Upper lobe of left lung (tissue), 6 donors: Measurements from ENCODE around the gene PTGS2. TPM values are rescaled to one million over a fixed set of nuclear protein-coding genes. Genes with fewer than 3 reads are reported as not detected.
A peak's percentile ranks its signal among the peaks of the same experiment; 100 is the strongest.

Source experiments
- ATAC-seq, 2 donors: fragments of 200-7000 bp; cut with Tn5 transposase; one replicate each; pipeline ENCODE4 v1.9.1; 2022; ENCODE audit warnings: mild to moderate bottlenecking in 2 of 2, moderate library complexity in 2 of 2; ENCODE audit not compliant: low FRiP score in 2 of 2
- DNase-seq, 2 donors: peaks; one replicate each; pipeline ENCODE4 v3.0.0-alpha.2; 2019 to 2020
- H3K27ac ChIP-seq, 4 donors: fragments of 200-600 bp; sonication (generic); one replicate each; pipeline ENCODE4 v1.5.1; 2016 to 2019
- H3K27me3 ChIP-seq, 4 donors: fragments of 200-600 bp; sonication (generic); one replicate each; pipeline ENCODE4 v1.5.1; 2017 to 2019
- H3K36me3 ChIP-seq, 4 donors: fragments of 200-600 bp; sonication (generic); one replicate each; pipeline ENCODE4 v1.5.1; 2016 to 2019
- H3K4me1 ChIP-seq, 4 donors: fragments of 200-600 bp; sonication (generic); one replicate each; pipeline ENCODE4 v1.5.1; 2018 to 2019
- H3K4me3 ChIP-seq, 4 donors: fragments of 200-600 bp; sonication (generic); one replicate each; pipeline ENCODE4 v1.5.1; 2017 to 2019; ENCODE audit warnings: mild to moderate bottlenecking in 2 of 4, moderate library complexity in 1 of 4
- H3K9me3 ChIP-seq, 4 donors: fragments of 200-600 bp; sonication (generic); one replicate each; pipeline ENCODE4 v1.5.1; 2018 to 2019
- EP300 ChIP-seq, 4 donors: sonication (generic); formaldehyde crosslinking; IDR thresholded peaks; one replicate each; pipeline ENCODE4 v1.5.1; 2017; ENCODE audit warnings: antibody characterized with exemption in 4 of 4, control low read depth in 2 of 4
- POLR2A ChIP-seq, 4 donors: fragments of 450-650 bp; IDR thresholded peaks; one replicate each; pipeline ENCODE4 v1.5.1; 2016 to 2017; ENCODE audit warnings: antibody characterized with exemption in 4 of 4, mild to moderate bottlenecking in 2 of 4
- POLR2AphosphoS5 ChIP-seq, 2 donors: sonication (generic); formaldehyde crosslinking; IDR thresholded peaks; one replicate each; pipeline ENCODE4 v1.5.1; 2017; ENCODE audit warnings: antibody characterized with exemption in 2 of 2
- WGBS, 2 donors: methylation state at CpG; one replicate each; pipeline ENCODE4 v1.1.5; 2017 to 2018; 5-methylcytosine and 5-hydroxymethylcytosine counted together
- total RNA-seq, 6 donors: library from RNA; depleted of rRNA in 4 of 6; stranded (reverse); fragments of >200 nt in 4 of 6; gene quantifications; one replicate each; pipeline versions ENCODE4 v1.1.0 to v1.2.1, GENCODE V29; 2016 to 2021
- TF ChIP-seq, protein P1 (sequence below), 6 experiments: fragments of 450-650 bp in 4 of 6; fragments of 200-600 bp in 2 of 6; sonication (generic) in 2 of 6; IDR thresholded peaks; one replicate each; pipeline ENCODE4 v1.5.1; 2016 to 2019; ENCODE audit warnings: antibody characterized with exemption in 6 of 6
- donor health status: DM: no; HTN: no; CAD: no; lungs with moderate emphysema.
- donor health status: DM: no; HTN: yes; CAD: no; lungs with severe emphysema.

PTGS2 gene
- total RNA-seq, 6 donors from 2014 or later = 5.3 to 34.3 (median 25.1) TPM

DNA sequence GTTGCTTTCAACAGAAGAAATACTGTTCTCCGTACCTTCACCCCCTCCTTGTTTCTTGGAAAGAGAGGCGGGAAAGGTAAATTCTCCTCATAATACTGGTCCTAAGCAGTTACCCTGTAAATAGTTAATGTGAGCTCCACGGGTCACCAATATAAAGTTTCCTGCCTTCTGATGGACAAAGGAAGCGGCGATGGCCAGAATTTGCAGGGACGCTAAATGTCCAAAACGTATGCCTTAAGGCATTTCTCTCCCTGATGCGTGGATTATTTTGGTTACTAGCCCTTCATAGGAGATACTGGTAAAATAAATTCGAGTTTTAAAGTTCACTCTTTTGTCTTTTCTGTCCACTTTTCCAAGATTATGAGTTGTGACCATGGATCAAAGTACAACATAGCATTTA, 898 bp upstream of the PTGS2 start:
- H3K27ac ChIP-seq = peak overlapping the region; percentile 82 to 91 (median 88)

DNA sequence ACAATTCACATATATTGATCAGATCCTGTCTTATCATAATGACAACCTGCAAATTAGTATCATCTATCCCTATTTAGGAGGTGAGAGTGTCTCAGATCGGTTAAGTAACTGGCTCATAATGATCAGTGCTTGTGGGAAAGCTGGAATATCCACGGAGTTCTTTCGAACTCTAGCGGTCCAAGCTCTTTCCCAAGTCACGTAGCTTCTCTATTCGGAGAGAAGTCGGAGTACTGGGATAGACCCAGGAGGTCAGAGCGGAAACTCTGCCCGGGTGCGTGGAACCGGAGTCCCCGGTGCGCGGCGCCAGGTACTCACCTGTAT, 339 bp downstream of the PTGS2 start:
- H3K27ac ChIP-seq = peak overlapping the region; percentile 82 to 91 (median 88)
- TF ChIP-seq POLR2A (IDR thresholded peaks at IDR 0.05) = no peak
- TF ChIP-seq POLR2AphosphoS5 (IDR thresholded peaks at IDR 0.05) = no peak
- TF ChIP-seq EP300 (IDR thresholded peaks at IDR 0.05) = no peak
- TF ChIP-seq, protein P1, sequence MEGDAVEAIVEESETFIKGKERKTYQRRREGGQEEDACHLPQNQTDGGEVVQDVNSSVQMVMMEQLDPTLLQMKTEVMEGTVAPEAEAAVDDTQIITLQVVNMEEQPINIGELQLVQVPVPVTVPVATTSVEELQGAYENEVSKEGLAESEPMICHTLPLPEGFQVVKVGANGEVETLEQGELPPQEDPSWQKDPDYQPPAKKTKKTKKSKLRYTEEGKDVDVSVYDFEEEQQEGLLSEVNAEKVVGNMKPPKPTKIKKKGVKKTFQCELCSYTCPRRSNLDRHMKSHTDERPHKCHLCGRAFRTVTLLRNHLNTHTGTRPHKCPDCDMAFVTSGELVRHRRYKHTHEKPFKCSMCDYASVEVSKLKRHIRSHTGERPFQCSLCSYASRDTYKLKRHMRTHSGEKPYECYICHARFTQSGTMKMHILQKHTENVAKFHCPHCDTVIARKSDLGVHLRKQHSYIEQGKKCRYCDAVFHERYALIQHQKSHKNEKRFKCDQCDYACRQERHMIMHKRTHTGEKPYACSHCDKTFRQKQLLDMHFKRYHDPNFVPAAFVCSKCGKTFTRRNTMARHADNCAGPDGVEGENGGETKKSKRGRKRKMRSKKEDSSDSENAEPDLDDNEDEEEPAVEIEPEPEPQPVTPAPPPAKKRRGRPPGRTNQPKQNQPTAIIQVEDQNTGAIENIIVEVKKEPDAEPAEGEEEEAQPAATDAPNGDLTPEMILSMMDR (IDR thresholded peaks at IDR 0.05) = peak in 1 of 6 experiments; percentile 16
- ATAC-seq (peak in 1 of 2 donors; percentile 67), DNase-seq (no peak)
- H3K36me3 ChIP-seq = peaks cover 0 to 30% (median 4%) of the 10 kb centered on the region in 4 donors
- no peaks in the 10 kb centered on the region for H3K27me3 ChIP-seq
- peaks cover 0 to 9% (median 2%) of the 10 kb centered on the region in 4 donors for H3K4me1 ChIP-seq
- H3K4me3 ChIP-seq = peak overlapping the region; percentile 43 to 60 (median 56)
- WGBS, 2 donors = 3 to 5% methylated on average over 10 to 15 of the region's 15 CpGs
- no peaks in the 10 kb centered on the region for H3K9me3 ChIP-seq

More for the DNA sequence above, 898 bp upstream of the PTGS2 start:
- Histone ChIP-seq H3K4me3 (peak overlapping the region; percentile 5 to 60 (median 56)), H3K27me3 (no peaks in the 10 kb centered on the region), H3K36me3 (peaks cover 0 to 18% (median 2%) of the 10 kb centered on the region in 4 donors), H3K9me3 (no peaks in the 10 kb centered on the region), H3K4me1 (peaks cover 0 to 9% (median 2%) of the 10 kb centered on the region in 4 donors)
- ATAC-seq (no peak), DNase-seq (no peak)
- WGBS, 2 donors = 20 to 26% methylated on average over 9 of the region's 9 CpGs
- no peak for TF ChIP-seq POLR2AphosphoS5 (IDR thresholded peaks at IDR 0.05)
- TF ChIP-seq, protein P1 (IDR thresholded peaks at IDR 0.05) = no peak
- TF ChIP-seq EP300 (IDR thresholded peaks at IDR 0.05) = no peak
- no peak for TF ChIP-seq POLR2A (IDR thresholded peaks at IDR 0.05)

DNA sequence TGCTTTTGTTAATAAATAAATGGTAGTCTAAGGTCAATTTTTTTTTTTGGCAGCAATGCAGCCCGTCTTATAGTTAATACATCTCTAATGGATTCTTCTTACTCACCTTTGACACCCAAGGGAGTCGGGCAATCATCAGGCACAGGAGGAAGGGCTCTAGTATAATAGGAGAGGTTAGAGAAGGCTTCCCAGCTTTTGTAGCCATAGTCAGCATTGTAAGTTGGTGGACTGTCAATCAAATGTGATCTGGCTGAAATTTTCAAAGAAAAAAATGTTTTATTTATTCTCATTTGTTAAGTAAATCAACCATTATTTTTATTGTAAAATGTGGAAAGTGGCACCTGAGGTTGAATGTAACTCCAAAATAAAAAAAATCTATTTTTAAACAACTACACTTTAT, 2.1 kb downstream of the PTGS2 start:
- 86 to 87% methylated on average over 2 of the region's 2 CpGs for WGBS, 2 donors
- ATAC-seq = no peak

DNA sequence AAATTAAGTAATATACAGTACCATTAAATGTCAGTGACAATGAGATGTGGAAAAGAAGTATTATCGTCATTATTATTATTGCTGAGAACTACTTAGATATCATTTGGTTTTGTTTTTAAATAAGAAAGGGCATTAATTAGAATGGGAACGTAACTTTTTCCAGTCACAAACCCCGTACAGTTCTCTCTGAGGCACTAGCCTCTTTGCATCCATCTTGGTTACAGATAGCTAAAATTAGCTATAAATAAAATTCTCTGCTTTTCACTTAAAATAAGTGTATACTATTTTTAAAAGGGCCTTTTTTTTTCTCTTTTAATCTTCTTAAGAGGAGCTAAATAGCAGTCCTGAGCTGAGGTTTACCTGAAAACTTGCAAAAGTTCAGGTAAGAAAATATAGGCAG, 7.6 kb downstream of the PTGS2 start:
- Histone ChIP-seq H3K4me1 (no peaks in the 10 kb centered on the region), H3K9me3 (no peaks in the 10 kb centered on the region), H3K36me3 (peaks cover 4 to 43% (median 9%) of the 10 kb centered on the region in 4 donors), H3K27me3 (no peaks in the 10 kb centered on the region), H3K27ac (no peak overlapping the region), H3K4me3 (no peak overlapping the region)
- WGBS, 2 donors = 93 to 95% methylated on average over 3 of the region's 3 CpGs
- DNase-seq = no peak
- TF ChIP-seq POLR2A (IDR thresholded peaks at IDR 0.05) (no peak), EP300 (IDR thresholded peaks at IDR 0.05) (no peak), POLR2AphosphoS5 (IDR thresholded peaks at IDR 0.05) (no peak)
- TF ChIP-seq, protein P1 (IDR thresholded peaks at IDR 0.05) = no peak
- no peak for ATAC-seq

More for the DNA sequence above, 2.1 kb downstream of the PTGS2 start:
- H3K4me3 ChIP-seq = peak overlapping the region in 1 of 4 donors; percentile 60
- TF ChIP-seq POLR2A (IDR thresholded peaks at IDR 0.05) = no peak
- TF ChIP-seq EP300 (IDR thresholded peaks at IDR 0.05) = no peak
- TF ChIP-seq POLR2AphosphoS5 (IDR thresholded peaks at IDR 0.05) = no peak
- TF ChIP-seq, protein P1 (IDR thresholded peaks at IDR 0.05) = no peak
- peaks cover 0 to 9% (median 2%) of the 10 kb centered on the region in 4 donors for H3K4me1 ChIP-seq
- H3K36me3 ChIP-seq = peaks cover 4 to 42% (median 9%) of the 10 kb centered on the region in 4 donors
- H3K9me3 ChIP-seq = no peaks in the 10 kb centered on the region
- DNase-seq = no peak
- H3K27ac ChIP-seq = no peak overlapping the region
- H3K27me3 ChIP-seq = no peaks in the 10 kb centered on the region

DNA sequence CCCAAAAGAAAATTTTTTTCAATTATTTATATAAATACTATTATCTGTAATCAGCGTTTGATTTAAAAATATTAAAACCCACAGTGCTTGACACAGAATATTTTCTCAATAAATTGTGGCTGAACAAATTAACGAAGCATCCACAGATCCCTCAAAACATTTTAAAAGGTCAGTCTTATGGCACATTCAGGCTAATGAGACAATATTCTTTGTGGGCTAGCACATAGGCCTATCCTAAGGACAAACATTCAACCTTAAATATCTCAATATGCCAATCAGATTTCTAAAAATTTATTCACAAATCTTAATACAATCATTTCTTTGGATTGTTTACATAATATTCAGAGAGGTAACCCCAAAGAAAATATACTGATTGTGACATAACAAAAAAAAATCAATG, 8.1 kb downstream of the PTGS2 start:
- no peak overlapping the region for H3K4me3 ChIP-seq
- no peaks in the 10 kb centered on the region for H3K27me3 ChIP-seq
- DNase-seq (no peak), ATAC-seq (no peak)
- H3K9me3 ChIP-seq = no peaks in the 10 kb centered on the region
- H3K27ac ChIP-seq = no peak overlapping the region
- 90% methylated on average over 2 of the region's 2 CpGs for WGBS, 2 donors
- TF ChIP-seq POLR2A (IDR thresholded peaks at IDR 0.05) (no peak), EP300 (IDR thresholded peaks at IDR 0.05) (no peak)
- no peaks in the 10 kb centered on the region for H3K4me1 ChIP-seq
- H3K36me3 ChIP-seq = peaks cover 4 to 38% (median 9%) of the 10 kb centered on the region in 4 donors
